OCI-LY7 (cell line): ENCODE results near the gene SFXN5. TPM values are rescaled to one million over a fixed set of nuclear protein-coding genes. Genes with fewer than 3 reads are reported as not detected.

Source experiments
- BruUV-seq: library from RNA; stranded (reverse); fragments of 400-500 nt; replicated peaks from 2 replicates; lab custom pipeline; 2021; lab: Mats Ljungman, UMichigan
- CTCF ChIA-PET: fragments of 300-600 bp; sonication (Branson Sonifier 250); formaldehyde crosslinking; loops from one replicate; lab custom pipeline; 2022; ENCODE audit warnings: antibody characterized with exemption; ENCODE audit not compliant: unreplicated experiment; lab: Charles Lee
- POLR2A ChIA-PET: fragments of 300-600 bp; sonication (Branson Sonifier 250); formaldehyde crosslinking; loops from one replicate; lab custom pipeline; 2022; ENCODE audit warnings: antibody characterized with exemption; lab: Charles Lee
- DNase-seq: peaks from one replicate; pipeline ENCODE4 v3.0.0-alpha.2; 2015; ENCODE audit warnings: low spot score
- H2AFZ ChIP-seq: fragments of 200-600 bp; sonication (generic), shearing (Covaris generic); 2 replicates; pipeline ENCODE4 v1.6.1; 2014; ENCODE audit warnings: mild to moderate bottlenecking, antibody characterized with exemption, low read length, moderate library complexity
- H3K27ac ChIP-seq: fragments of 200-600 bp; sonication (generic); 2 replicates; pipeline ENCODE4 v1.5.1; 2014; ENCODE audit warnings: mixed run types, low read depth, mild to moderate bottlenecking, moderate library complexity, low read length, inconsistent platforms; ENCODE audit not compliant: poor library complexity, severe bottlenecking
- H3K36me3 ChIP-seq: fragments of 200-600 bp; sonication (generic); 2 replicates; pipeline ENCODE4 v1.6.1; 2014; ENCODE audit warnings: mild to moderate bottlenecking, antibody characterized with exemption, low read length, moderate library complexity, mixed read lengths; ENCODE audit not compliant: insufficient read depth
- H3K4me1 ChIP-seq: fragments of 200-600 bp; sonication (generic); 2 replicates; pipeline ENCODE4 v1.5.1; 2014; ENCODE audit warnings: mild to moderate bottlenecking, low read length; ENCODE audit not compliant: insufficient read depth, poor library complexity, severe bottlenecking
- H3K4me2 ChIP-seq: fragments of 200-600 bp; sonication (generic); 2 replicates; pipeline ENCODE4 v1.6.1; 2014; ENCODE audit warnings: mild to moderate bottlenecking, low read length
- H3K4me3 ChIP-seq: fragments of 200-600 bp; sonication (generic); 2 replicates; pipeline ENCODE4 v1.5.1; 2014; ENCODE audit warnings: mild to moderate bottlenecking, low read depth, low read length; ENCODE audit not compliant: poor library complexity, severe bottlenecking
- H3K79me2 ChIP-seq: fragments of 200-600 bp; sonication (generic); 2 replicates; pipeline ENCODE4 v1.6.1; 2016; ENCODE audit warnings: low read depth, mild to moderate bottlenecking, low read length, moderate library complexity, mixed read lengths; ENCODE audit not compliant: insufficient read depth
- H3K9me2 ChIP-seq: fragments of 200-600 bp; sonication (generic); 2 replicates; pipeline ENCODE4 v1.6.1; 2016; ENCODE audit warnings: mild to moderate bottlenecking, low read length, mixed read lengths; ENCODE audit not compliant: insufficient read depth
- H3K9me3 ChIP-seq: fragments of 200-600 bp; sonication (generic); 2 replicates; pipeline ENCODE4 v1.6.1; 2014; ENCODE audit warnings: mild to moderate bottlenecking, mixed run types, low read length, mixed read lengths
- H4K20me1 ChIP-seq: fragments of 200-600 bp; sonication (generic); 2 replicates; pipeline ENCODE4 v1.6.1; 2014; ENCODE audit warnings: mild to moderate bottlenecking, antibody characterized with exemption, low read length, moderate library complexity, mixed read lengths; ENCODE audit not compliant: insufficient read depth
- EZH2phosphoT487 ChIP-seq: fragments of 200-600 bp; sonication (generic); IDR thresholded peaks from 2 replicates; pipeline ENCODE4 v1.6.1; 2018; ENCODE audit warnings: low read depth, borderline replicate concordance, mild to moderate bottlenecking, mixed run types, antibody characterized with exemption, low read length, moderate library complexity, mixed read lengths
- intact Hi-C: fragments of 100-400 bp; cut with micrococcal nuclease; formaldehyde crosslinking; loops from one replicate; pipeline ENCODE4 v1.10.0; 2022; ENCODE audit not compliant: unreplicated experiment
- total RNA-seq, 2 experiments: library from RNA; depleted of rRNA in 1 of 2; stranded (reverse); fragments of >200 nt in 1 of 2; shearing (Covaris generic) in 1 of 2; gene quantifications; 2 replicates each; pipeline ENCODE4 v1.2.3, GENCODE V29; 2014 to 2022
- TF ChIP-seq, protein P1 (sequence below): fragments of 200-600 bp; sonication (generic); conservative IDR thresholded peaks from 2 replicates; pipeline ENCODE4 v1.5.1; 2014; ENCODE audit warnings: mild to moderate bottlenecking, antibody characterized with exemption, low read length, moderate library complexity, mixed read lengths

The SFXN5 gene
- total RNA-seq, 2 experiments from 2014 or later = 4.5 to 10.5 TPM

DNA sequence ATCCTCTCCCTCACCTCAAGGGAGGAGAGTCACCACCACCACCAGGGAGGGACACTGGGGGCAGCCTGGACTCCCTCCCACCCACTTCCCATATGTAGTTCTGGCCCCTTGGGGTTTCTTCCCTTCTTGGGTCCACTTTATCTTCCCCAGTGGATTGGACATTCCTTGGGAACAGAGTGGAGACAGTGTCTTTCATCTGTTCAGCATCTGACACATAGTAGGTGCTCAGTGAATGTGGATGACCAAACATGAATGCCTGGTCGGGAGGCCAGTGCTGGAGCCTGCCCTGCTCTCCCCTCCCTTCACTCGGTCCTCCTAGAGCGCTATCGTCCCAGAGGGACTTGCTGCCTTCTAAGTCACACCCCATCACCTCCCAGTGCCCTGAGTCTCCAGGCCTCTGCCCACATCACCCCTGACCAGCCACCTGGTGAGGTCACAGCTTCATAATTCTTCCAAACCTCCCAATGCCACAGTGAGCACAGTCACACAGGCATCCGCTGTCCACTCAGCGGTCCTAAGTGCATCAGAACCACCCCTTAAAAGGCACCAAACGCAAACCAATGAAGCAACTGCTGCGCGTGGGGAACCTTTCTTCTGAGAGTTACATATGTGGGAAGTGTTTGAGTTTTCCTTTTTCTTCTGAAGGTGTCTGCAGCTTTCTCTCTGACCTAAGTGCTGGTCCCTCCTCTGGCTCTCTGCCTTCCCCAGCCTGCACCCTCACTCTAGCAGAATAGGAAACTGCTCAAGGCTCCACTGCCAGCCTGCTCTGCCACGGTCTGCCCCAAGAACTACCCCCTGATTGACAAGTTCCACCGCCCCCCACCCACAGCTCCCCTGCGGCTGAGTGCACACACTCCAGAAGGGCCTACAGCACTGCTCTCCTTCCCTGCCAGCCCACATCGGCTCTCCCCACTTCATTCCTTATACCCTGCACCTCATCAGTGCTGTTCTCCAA, 7.2 kb upstream of the SFXN5 start:
- Histone ChIP-seq H3K9me2 (no peaks in the 10 kb centered on the region), H3K36me3 (no peaks in the 10 kb centered on the region), H3K4me1 (no peaks in the 10 kb centered on the region), H3K4me2 (no peak overlapping the region), H3K79me2 (no peaks in the 10 kb centered on the region), H4K20me1 (no peaks in the 10 kb centered on the region; the same call in 1 of the 2 replicates), H3K27ac (no peak overlapping the region), H3K4me3 (no peak overlapping the region), H3K9me3 (no peaks in the 10 kb centered on the region), H2AFZ (no peak overlapping the region)
- ChIA-PET POLR2A (no interaction called here), CTCF (no interaction called here)
- no TSS peak for BruUV-seq
- intact Hi-C loops = no loop called here
- DNase-seq = no peak
- TF ChIP-seq, protein P1, sequence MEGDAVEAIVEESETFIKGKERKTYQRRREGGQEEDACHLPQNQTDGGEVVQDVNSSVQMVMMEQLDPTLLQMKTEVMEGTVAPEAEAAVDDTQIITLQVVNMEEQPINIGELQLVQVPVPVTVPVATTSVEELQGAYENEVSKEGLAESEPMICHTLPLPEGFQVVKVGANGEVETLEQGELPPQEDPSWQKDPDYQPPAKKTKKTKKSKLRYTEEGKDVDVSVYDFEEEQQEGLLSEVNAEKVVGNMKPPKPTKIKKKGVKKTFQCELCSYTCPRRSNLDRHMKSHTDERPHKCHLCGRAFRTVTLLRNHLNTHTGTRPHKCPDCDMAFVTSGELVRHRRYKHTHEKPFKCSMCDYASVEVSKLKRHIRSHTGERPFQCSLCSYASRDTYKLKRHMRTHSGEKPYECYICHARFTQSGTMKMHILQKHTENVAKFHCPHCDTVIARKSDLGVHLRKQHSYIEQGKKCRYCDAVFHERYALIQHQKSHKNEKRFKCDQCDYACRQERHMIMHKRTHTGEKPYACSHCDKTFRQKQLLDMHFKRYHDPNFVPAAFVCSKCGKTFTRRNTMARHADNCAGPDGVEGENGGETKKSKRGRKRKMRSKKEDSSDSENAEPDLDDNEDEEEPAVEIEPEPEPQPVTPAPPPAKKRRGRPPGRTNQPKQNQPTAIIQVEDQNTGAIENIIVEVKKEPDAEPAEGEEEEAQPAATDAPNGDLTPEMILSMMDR = no peak
- no peak for TF ChIP-seq EZH2phosphoT487

DNA sequence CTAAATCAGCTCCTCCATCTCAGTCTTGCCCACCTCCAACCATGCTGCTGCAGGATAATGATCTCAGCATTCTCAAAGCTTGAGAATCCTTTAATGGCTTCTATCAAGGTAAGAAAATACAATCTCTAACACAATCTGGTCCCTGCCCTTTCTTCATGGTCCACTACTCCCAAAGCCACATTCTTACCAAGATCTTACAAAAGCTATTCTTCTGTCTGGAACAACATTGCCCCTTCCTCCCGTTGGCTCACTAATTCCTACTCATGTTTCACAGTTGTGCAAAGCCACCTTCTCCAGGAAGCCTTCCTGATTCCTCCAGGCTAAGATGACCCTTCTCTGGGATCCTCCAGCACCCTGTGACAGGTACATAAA, 5.9 kb upstream of the SFXN5 start:
- H3K36me3 ChIP-seq = no peaks in the 10 kb centered on the region
- H3K9me2 ChIP-seq = no peaks in the 10 kb centered on the region
- intact Hi-C loops = no loop called here
- no peak for DNase-seq
- no peak overlapping the region for H3K4me3 ChIP-seq
- no peak overlapping the region for H2AFZ ChIP-seq
- no peak overlapping the region for H3K27ac ChIP-seq
- POLR2A ChIA-PET = no interaction called here
- H3K4me1 ChIP-seq = no peaks in the 10 kb centered on the region
- no TSS peak for BruUV-seq
- CTCF ChIA-PET = no interaction called here
- no peaks in the 10 kb centered on the region; the same call in 1 of the 2 replicates for H4K20me1 ChIP-seq
- H3K9me3 ChIP-seq = no peaks in the 10 kb centered on the region
- TF ChIP-seq, protein P1 = no peak
- TF ChIP-seq EZH2phosphoT487 = no peak
- H3K79me2 ChIP-seq = no peaks in the 10 kb centered on the region
- no peak overlapping the region for H3K4me2 ChIP-seq
